Measurements from ENCODE around the gene CADM2. TPM values are rescaled to one million over a fixed set of nuclear protein-coding genes. Genes with fewer than 3 reads are reported as not detected.

The CADM2 gene
- total RNA-seq, 1 donor from 2014 or later = 3.5 TPM

DNA sequence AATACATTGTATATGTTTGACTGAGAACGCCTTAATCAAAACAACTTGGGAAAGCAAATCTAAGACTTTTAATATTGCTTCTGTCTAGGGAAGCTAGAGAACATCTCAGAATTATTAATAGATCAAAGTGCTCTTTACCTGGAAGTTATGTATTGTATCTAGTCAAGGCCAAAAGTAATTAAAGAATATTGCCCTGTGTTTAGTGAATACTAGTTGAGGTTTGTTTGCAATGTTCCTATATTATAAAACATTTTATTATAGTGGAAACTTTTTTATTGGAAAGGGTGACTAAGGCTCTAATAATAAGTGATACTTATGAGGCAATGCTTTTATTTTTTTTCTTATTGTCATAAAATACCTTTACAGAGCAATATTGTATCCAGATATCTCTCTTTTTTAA is 118.2 kb downstream of the CADM2 start:
- no peak for DNase-seq (ENCODE audit: low read depth, low spot score)
- no peaks in the 10 kb centered on the region for H3K27me3 Mint-ChIP-seq (ENCODE audit: low read depth)
- no peak overlapping the region for H3K27ac Mint-ChIP-seq (ENCODE audit: unreplicated experiment)
- H3K36me3 Mint-ChIP-seq (ENCODE audit: low read depth) = no peaks in the 10 kb centered on the region
- no peak overlapping the region for H3K4me3 Mint-ChIP-seq
- no peaks in the 10 kb centered on the region for H3K9me3 Mint-ChIP-seq
- TF ChIP-seq CTCF (conservative IDR thresholded peaks at IDR 0.05) = no peak
- peaks cover 6% of the 10 kb centered on the region for H3K4me1 Mint-ChIP-seq

DNA sequence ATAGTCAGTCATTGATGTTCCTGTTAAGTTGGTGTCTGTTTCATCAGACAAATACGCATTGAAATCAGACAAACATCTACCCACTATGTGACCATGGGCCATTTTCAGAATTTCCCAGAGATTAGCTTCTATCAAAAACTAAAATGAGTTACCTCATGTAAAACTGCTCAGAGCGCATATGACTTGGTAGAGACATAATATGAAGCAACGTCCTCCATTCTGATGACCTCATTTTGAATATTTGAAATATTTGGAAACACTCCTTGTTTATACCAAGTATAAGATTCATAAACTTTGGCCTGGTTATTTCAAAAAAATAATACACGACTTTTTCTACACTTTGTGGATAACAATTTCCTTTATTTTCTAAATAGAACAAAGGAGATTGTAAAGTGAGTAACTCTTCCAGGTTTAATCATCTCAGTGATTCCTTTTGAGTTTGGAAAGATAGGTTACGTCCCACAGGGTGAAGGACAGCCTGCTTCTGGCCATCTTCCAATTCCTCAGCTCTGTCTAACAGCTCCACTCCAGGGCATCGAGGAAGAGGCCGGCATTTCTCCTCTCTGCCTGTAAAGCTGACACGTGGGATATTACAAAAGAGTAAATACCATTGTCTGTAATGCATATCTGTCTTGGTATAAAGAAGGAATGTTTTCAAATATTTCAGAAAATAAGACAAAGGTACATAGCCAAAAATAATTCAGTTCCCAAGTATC is 122.6 kb downstream of the CADM2 start:
- H3K36me3 Mint-ChIP-seq (ENCODE audit: low read depth) = no peaks in the 10 kb centered on the region
- no peak overlapping the region for H3K27ac Mint-ChIP-seq (ENCODE audit: unreplicated experiment)
- H3K4me1 Mint-ChIP-seq = peaks cover 11% of the 10 kb centered on the region
- DNase-seq (ENCODE audit: low read depth, low spot score) = no peak
- no peaks in the 10 kb centered on the region for H3K27me3 Mint-ChIP-seq (ENCODE audit: low read depth)
- no peak overlapping the region for H3K4me3 Mint-ChIP-seq
- H3K9me3 Mint-ChIP-seq = no peaks in the 10 kb centered on the region
- TF ChIP-seq CTCF (conservative IDR thresholded peaks at IDR 0.05) = no peak

DNA sequence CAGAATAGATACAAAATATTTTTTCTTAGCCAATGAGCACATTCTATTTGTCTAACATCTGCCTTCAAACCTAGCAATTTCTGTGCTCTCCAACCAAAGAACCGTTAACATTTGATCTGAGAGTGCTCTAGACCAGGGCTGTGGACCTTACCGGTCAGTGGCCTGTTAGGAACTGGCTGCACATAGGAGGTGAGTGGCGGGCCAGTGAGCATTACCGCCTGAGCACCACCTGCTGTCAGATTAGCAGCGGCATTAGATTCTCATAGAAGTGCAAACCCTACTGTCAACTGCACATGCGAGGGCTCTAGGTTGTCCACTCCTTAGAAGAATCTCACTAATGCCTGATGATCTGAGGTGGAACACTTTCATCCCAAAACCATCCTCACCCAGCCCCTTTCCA is 131.7 kb downstream of the CADM2 start:
- no peak overlapping the region for H3K4me3 Mint-ChIP-seq
- TF ChIP-seq CTCF (conservative IDR thresholded peaks at IDR 0.05) = no peak
- H3K27me3 Mint-ChIP-seq (ENCODE audit: low read depth) = no peaks in the 10 kb centered on the region
- no peak for DNase-seq (ENCODE audit: low read depth, low spot score)
- H3K27ac Mint-ChIP-seq (ENCODE audit: unreplicated experiment) = no peak overlapping the region
- H3K9me3 Mint-ChIP-seq = no peaks in the 10 kb centered on the region
- no peaks in the 10 kb centered on the region for H3K4me1 Mint-ChIP-seq
- H3K36me3 Mint-ChIP-seq (ENCODE audit: low read depth) = no peaks in the 10 kb centered on the region

- peaks cover 7% of the 10 kb centered on the region for H3K9me3 Mint-ChIP-seq
- no peaks in the 10 kb centered on the region for H3K27me3 Mint-ChIP-seq (ENCODE audit: low read depth)
- H3K4me1 Mint-ChIP-seq = no peaks in the 10 kb centered on the region
- H3K36me3 Mint-ChIP-seq (ENCODE audit: low read depth) = no peaks in the 10 kb centered on the region
- no peak overlapping the region for H3K4me3 Mint-ChIP-seq
- no peak for TF ChIP-seq CTCF (conservative IDR thresholded peaks at IDR 0.05)
- H3K27ac Mint-ChIP-seq (ENCODE audit: unreplicated experiment) = no peak overlapping the region
- DNase-seq (ENCODE audit: low read depth, low spot score) = no peak
Measured at GRCh38 chr3:85100316-85100715, 141.5 kb downstream of the CADM2 start.

- Mint-ChIP-seq H3K27ac (ENCODE audit: unreplicated experiment) (no peak overlapping the region), H3K4me3 (no peak overlapping the region), H3K4me1 (no peaks in the 10 kb centered on the region), H3K27me3 (ENCODE audit: low read depth) (no peaks in the 10 kb centered on the region), H3K9me3 (peaks cover 10% of the 10 kb centered on the region), H3K36me3 (ENCODE audit: low read depth) (no peaks in the 10 kb centered on the region)
- DNase-seq (ENCODE audit: low read depth, low spot score) = no peak
- no peak for TF ChIP-seq CTCF (conservative IDR thresholded peaks at IDR 0.05)
Measured at GRCh38 chr3:85102781-85103180, 144.0 kb downstream of the CADM2 start.
